Measurements from ENCODE around the gene CAST. TPM values are rescaled to one million over a fixed set of nuclear protein-coding genes. Genes with fewer than 3 reads are reported as not detected.
A peak's percentile ranks its signal among the peaks of the same experiment; 100 is the strongest.
"Not testable (repeated sequence)": the region's sequence is repeated elsewhere in the genome, so short reads cannot be mapped to it uniquely, and the experiment has no call there.

The CAST gene
- total RNA-seq, 1 donor from 2014 or later, result 523 TPM

DNA sequence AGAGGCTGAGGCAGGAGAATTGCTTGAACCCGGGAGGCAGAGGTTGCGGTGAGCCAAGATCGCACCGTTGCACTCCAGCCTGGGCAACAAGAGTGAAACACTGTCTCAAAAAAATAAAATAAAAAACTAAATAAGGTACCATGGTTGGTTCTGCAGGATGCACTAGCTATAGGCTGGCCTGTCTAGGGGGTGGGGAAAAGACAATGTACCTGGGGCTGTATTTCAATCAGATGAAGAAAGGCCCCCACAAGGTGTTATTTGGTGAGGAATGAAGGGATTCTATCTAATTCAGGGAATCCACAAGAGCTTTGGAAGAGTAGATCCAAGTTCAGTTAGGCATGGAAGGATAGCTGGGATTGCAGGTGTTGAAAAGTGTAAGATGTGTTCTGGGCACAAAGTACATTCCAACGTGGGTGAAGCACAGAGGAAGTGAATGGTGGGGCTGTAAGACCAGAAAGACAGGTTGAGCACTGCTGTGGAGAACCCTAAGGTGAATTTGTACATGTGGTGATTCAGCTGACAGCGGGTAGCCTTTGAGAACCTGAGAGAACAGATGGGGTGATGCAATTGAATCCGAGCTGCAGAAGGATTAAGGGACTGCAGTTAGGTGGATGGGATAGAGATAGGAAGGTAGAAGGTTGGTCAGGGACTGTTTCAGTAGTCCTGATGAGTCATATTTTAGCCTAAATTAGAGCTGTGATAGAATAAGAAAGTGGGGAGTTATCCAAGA, 71.8 kb downstream of the CAST start:
- intact Hi-C loops (cut with micrococcal nuclease), result no loop called here
- DNase-seq (no peak), ATAC-seq (peak; percentile 28)

DNA sequence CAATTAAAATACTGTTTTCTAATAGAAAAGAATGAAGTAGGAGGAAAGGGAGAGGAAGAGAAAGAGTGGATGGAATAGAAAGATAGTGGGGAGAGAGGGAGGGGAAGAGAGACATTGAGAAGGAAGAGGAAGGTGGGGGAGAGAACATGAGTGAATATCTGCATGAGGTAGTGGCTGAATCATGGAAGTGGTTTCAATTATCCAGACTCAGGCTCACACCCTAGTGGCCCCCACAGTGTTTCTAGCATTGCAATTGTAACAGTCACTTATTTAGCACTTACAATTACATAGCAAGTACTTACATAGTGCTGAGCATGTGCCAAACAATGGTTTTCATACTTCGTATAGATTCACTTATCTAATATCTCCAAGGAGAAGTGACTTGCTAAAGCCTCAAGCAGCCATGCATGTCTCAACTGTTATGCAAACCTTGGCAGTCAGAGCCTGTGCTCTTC, 72.7 kb downstream of the CAST start:
- intact Hi-C loops (cut with micrococcal nuclease), result no loop called here
- DNase-seq (no peak), ATAC-seq (peak; percentile 30)

DNA sequence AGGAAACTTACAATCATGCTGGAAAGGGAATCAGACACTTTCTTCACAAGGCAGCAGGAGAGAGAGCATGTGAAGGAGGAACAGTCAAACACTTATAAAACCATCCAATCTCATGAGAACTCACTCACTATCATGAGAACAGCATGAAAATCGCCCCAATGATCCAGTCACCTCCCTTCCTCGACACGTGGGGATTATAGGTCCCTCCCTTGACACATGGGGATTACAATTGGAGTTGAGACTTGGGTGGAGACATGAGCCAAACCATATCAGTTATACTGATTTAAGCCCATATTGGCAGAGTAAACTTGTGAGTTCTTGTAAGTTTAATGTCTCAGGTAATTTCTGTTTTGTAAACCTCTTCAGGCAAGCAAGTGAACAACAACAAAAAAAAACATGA, 74.8 kb downstream of the CAST start:
- ATAC-seq (no peak), DNase-seq (no peak)
- intact Hi-C loops (cut with micrococcal nuclease), result no loop called here

DNA sequence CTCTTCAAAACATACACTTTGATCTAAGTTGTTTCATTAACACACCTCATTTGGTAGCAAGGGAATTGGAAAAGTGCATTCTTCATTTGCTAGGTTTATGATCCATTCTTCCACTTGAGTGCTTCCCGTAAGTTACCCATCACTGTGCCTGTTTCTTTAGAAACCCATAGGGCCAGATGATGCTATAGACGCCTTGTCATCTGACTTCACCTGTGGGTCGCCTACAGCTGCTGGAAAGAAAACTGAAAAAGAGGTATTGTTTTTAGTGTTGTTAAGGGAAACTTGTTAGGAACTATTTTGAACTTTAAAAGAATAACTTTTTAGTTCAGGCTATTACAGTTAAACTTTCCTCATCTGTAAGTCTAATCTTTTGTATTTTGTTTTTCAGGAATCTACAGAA, 78.9 kb downstream of the CAST start:
- intact Hi-C loops (cut with micrococcal nuclease), result no loop called here
- ATAC-seq, result no peak
- no peak for DNase-seq

DNA sequence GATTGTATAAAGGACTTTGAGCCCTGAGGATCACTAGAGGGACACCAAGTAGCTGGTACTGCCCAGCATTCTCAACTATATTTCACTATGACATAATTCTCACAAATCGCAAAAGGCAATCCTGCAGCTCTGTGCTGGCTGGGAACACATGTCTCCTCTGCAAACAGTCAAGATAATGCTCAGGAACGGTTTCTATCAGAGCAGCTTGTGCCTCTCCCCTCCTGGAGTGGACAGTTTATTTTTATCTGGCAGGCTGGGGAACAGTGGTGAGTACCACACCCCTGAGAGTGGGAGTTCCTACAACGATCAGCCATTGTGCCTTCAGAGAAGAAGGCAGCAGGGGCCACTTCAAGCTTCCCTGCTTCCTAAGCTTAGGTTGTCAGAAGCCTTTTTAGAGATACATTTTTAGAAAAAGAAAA, 79.7 kb downstream of the CAST start:
- DNase-seq (peak; percentile 39), ATAC-seq (peak; percentile 95)
- intact Hi-C loops (cut with micrococcal nuclease), result no loop called here

DNA sequence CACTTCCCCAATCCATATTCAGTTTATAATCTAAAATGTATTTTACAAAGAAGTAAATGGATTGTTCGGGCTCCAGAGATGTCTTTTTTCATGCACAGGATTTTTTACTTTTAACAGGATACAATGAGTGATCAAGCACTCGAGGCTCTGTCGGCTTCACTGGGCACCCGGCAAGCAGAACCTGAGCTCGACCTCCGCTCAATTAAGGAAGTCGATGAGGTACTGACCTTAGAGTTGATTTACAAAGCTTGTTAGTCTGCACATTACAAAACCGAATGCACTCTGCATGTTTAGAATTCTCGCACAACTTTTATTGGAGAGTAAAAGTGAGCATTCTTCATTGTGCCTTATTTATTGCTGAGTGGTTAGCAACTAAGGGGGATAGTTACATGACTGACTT, 80.4 kb downstream of the CAST start:
- intact Hi-C loops (cut with micrococcal nuclease), result no loop called here
- DNase-seq, result no peak
- ATAC-seq, result peak; percentile 39

DNA sequence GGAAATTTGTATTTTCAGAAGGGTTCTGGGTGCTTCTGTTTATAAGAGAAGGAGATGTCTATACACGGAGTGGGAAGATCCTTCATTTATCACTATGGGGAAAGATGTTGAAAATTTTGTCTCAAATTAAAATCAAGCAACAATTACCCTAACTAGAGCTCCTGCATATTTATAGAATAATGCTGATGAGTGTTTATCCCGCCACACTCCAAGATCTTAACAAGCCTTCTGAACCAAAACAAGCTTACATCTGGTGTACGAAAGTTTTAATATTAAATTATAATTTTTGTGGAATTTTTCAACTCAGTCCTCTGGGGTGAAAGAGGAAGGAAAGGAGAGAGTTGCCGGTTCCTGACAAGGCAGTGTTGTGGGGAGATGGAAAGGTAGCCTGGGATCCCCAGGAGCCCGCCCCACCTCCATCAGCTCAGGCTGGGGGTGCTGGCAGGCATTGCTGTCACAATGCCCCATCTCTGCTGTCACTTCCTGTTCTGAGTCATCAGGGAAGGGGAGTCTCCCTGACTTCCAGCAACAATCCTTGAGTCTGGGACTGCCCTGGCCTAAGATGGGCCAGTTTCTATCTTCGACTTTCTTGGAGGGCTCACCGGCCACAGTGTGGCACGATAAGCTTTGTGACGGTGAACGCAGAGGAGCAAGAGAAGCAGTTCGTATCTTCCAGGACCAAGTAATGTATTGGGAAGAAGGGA, 81.0 kb downstream of the CAST start:
- ATAC-seq (peak; percentile 42), DNase-seq (peak; percentile 49)
- intact Hi-C loops (cut with micrococcal nuclease), result no loop called here

DNA sequence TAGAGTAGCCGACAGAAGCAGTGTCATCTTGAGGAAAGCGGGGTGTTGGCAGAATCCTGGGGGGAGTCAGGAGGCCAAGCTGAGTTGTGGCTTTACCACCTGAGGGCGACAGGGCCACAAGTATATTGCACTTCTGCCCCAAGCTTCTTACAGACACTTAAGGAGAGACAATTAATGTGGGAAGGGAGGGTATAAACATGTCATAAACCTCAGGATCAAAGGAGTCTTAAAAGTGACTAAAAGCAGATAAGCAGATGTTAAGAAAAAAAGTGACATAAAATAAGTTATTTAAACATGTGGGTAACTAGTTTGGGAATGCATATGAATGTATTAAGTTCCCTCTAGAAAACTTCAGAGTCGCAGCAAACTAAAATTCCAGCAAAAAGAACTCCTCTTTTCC, 81.6 kb downstream of the CAST start:
- DNase-seq, result no peak
- intact Hi-C loops (cut with micrococcal nuclease), result no loop called here
- ATAC-seq, result no peak

DNA sequence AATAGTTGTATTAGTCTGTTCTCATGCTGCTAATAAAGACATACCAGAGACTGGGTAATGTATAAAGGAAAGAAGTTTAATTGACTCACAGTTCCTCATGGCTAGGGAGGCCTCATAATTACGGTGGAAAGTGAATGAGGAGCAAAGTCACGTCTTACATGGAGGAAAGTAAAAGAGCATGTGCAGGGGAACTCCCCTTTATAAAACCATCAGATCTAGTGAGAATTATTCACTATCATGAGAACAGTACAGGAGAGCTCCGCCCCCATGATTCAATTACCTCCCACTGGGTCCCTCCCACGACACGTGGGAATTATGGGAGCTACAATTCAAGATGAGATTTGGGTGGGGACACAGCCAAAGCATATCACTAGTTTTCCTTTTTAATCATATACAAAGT, 82.0 kb downstream of the CAST start:
- DNase-seq; intact Hi-C loops (cut with micrococcal nuclease); ATAC-seq: not testable (repeated sequence)

DNA sequence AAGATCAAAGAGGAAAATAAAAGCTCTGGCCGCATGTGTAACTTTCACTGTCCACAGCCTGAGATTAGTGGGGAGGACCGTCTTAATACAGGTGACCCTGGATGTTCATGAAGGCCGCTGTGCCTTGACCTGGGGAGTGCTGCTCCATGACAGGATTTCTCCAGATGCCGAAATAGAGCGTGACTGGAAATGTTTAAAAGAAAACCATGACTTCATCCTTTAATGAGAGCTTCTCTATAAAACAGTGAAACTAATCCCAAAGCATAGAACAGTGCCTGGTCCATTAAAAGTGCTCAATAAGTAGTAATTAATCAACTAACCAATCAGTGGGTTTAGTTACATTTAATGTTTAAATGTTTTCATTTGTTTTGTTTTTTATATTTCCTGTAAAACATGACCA, 82.8 kb downstream of the CAST start:
- ATAC-seq (no peak), DNase-seq (no peak)
- intact Hi-C loops (cut with micrococcal nuclease), result no loop called here

DNA sequence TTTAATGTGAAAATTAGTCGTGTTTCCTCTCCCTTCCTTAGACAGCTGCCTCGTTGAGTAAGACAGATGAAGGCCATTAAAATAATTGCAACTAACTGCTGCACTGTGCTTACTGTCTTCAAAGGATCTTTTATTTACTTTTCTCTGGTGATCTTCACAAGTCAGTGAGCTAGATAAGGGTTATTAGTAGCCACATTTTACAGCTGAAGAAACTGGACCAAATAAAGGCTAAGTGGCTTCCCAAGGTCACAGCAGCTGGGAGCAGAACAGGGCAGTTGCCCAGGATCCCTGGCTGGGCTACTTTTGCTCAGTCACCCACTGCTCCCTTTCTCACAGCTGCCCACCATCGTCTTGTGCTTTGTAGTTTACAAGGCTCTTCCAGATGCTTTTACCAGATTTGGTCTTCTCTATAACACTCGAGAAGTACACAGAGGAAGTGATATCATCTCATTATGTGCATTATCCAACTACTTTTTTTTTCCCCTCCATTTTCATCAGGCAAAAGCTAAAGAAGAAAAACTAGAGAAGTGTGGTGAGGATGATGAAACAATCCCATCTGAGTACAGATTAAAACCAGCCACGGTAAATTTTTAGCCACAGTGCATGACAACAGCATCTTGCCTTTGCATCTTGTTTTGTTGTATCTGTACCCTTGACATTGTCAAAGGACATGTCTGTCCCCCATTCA, 83.8 kb downstream of the CAST start:
- intact Hi-C loops (cut with micrococcal nuclease), result no loop called here
- ATAC-seq (no peak), DNase-seq (no peak)

DNA sequence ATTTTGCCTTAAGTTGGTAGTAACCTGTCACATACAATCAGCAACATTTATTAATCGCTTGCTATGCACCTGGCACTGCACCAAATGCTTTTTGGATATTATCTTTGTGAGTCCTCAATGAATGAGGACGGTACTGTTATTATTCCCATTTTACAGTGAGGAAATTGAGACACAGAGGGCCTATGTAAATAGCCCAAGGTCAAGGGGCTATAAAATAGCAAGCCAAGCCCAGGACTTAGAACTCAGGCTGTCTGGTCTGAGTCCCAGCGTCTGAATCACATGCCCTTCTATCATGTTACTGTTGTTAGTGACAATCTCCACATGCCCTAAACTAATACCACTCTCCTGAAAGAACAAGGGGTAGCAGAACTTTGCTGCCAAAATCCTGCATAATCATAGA, 85.5 kb downstream of the CAST start:
- intact Hi-C loops (cut with micrococcal nuclease), result no loop called here
- peak; percentile 30 for DNase-seq

DNA sequence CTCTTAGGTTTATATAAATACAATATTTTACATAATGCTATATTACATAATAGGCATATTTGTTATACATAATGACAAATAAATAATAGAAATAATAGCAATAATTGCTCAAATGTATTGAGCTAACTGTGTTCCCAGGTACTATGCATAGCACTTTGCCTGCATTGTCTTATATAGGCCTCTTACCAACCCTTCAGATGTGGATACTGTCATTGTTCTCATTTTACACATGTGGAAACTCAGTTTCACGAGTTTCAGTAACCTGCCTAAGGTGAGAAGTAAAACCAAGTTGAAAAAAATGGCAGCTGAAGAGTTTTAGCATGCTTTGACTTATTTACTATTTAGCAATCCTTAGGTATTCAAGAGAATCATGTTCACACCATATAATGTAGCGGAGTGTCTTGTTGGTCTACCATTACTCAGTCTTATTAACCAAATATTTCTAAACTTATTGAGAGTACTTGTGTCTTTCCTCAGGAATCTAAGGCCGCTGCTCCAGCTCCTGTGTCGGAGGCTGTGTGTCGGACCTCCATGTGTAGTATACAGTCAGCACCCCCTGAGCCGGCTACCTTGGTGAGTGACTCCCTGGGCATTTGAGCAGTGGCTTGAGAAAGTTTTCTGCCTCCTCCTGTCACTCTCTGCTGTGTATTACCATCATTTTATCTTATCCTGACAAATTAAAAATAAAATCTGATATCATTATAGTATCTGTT, 88.1 kb downstream of the CAST start:
- ATAC-seq (no peak), DNase-seq (no peak)
- intact Hi-C loops (cut with micrococcal nuclease), result no loop called here

More for the DNA sequence above, 85.5 kb downstream of the CAST start:
- ATAC-seq, result peak; percentile 79

DNA sequence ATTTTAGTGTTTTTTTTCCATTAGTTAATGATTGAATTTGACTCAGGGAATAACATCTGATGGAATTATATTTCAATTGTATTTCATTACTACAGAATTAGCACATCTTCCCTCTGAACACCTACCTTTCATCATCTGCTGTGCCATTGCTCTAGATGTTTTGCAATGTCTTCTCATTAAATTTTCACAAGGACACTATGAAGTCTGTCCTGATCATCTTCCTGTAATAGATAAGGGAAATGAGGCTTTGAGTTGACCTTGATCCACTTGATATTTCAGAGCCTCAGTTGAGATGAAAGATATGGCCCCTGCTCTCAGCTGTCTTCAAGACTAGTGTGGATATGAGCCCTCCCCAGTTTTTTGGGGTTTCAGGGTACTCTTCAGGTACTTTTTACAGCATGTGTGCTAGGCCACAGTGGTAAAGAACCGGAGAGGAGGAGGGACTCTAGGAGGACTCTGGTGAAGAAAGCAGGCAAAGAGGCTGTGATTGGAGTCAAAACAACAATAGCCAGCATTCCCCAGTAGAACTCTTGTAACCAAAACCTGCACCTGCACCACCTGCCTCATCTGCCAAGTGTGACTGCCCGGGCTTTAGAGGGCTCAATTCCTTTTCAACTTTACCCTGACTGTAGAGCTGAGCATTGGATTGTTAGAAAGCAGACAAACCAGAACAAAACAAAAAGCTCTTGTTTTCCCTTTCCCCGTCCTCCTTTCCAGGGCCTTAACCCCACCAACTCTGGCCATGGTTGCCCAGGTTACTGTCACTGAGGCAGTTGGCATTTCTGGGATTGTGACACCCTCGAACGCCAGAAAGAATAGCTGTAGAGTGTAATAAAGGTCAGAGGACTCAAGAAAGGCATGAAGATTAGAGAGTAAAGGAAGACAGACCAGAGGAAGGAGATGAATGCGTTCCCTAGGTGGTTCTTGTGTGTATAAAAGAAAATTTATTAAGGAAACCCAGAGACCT, 89.3 kb downstream of the CAST start:
- intact Hi-C loops (cut with micrococcal nuclease), result no loop called here
- peak; percentile 19 for ATAC-seq
- DNase-seq, result no peak

DNA sequence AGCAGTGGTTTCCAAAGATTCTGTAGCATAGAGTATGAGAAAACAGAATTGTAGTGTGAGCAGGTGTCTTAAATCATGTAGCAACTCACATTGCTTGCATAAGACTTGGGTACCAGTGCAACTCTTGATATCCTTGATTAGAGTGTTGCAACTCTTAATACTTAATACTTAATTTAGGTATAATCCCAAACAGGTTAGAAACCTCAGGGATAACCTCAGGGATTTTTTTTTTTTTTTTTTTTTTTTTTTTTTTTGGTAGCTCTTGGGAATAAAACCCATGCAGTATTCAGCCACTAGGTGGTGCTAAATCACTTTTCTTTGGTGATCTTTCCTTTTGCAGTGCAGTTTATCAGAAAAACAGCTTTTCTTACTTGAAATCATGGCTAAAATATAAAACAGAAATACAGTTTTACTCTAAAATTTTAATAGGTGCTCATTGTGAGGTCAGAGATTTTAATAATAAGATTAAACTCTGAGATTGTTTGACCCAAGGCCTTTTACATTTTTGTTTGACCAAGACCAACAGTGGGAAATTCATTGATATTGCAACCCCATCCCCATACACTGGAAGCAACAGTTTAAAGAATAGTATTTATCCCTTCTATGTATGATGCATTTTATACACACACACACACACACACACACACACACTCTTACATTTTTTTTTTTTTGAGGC, 90.3 kb downstream of the CAST start:
- intact Hi-C loops (cut with micrococcal nuclease), result no loop called here
- ATAC-seq (no peak), DNase-seq (no peak)

DNA sequence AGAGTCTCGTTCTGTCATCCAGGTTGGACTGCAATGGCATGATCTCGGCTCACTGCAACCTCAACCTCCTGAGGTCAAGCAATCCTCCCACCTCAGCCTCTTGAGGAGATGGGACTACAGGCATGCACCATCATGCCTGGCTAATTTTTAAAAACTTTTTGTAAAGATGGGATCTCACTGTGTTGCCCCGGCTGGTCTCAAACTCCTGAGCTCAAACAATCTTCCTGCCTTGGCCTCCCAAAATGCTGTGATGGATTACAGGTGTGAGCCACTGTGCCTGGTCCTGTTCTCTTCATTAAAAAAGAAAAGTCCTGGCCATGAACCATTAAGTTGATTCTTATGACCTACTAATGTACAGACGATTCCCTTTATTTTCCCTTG, 90.8 kb downstream of the CAST start:
- DNase-seq (no peak), ATAC-seq (no peak)
- intact Hi-C loops (cut with micrococcal nuclease), result no loop called here

DNA sequence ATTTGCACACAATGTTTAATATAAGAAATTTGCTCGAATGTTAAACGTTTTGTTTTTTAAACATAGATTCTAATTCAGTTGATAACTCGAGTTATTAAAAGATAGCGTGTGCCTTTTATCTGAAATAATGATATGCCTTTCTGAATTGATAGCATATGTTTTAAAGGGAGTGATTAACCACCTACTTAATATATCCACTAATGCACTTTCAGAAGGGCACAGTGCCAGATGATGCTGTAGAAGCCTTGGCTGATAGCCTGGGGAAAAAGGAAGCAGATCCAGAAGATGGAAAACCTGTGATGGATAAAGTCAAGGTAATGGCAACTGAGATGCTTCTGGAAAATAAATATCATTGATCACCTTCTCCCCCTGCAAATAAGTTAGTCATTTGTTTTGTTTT, 91.7 kb downstream of the CAST start:
- intact Hi-C loops (cut with micrococcal nuclease), result no loop called here
- no peak for ATAC-seq
- no peak for DNase-seq

DNA sequence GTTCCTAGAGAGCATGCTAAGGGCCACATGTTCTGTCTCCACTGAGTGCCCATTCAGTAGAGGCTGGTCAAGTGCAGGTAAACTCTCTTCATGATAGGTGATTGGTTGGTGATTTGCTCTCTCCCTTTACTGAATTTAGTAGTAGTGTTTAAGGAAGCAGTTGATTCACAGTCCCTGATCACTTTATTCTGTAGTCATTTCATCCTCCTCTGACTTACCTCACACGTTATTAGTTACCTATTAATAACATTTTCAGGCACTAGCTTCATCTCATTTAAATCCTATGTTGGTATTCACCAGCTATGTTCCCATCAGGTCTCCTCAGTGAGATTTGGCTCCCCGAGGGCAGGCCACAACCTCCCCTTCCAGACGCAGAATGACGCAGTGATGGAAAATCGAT, 93.7 kb downstream of the CAST start:
- ATAC-seq (no peak), DNase-seq (no peak)
- intact Hi-C loops (cut with micrococcal nuclease), result no loop called here
